ENCODE data around the gene ADCY4. TPM values are rescaled to one million over a fixed set of nuclear protein-coding genes. Genes with fewer than 3 reads are reported as not detected.

ADCY4 gene
- total and polyA plus RNA-seq, 10 of the 15 experiments (the other 5 are each of a cell fraction or from before 2014, with no cell fraction given) = 0.05 to 0.87 (median 0.21) TPM; not detected in 1

DNA sequence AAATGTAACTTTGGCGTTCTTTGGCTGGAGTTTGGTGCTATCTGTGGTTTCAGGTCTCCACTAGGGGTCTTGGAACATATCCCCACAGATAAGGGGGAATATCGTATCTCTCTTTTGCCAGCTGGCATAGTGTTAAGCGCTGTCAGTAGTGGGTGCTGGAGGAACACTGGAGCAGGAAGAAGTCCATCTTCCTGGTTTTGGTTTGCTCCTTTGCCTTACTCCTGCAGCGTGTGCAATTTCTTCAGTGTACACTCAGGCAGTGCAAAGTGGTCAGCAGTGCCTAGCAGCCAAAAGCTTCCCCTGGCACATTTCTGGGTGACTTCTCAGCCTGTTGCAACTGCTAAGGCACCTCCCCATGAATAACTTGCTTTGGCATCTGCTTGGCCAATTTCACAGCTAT lies 16.6 kb upstream of the ADCY4 start:
- intact Hi-C loops (cut with micrococcal nuclease; ENCODE audit: unreplicated experiment) = no loop called here
- FAIRE-seq (no peak), DNase-seq (ENCODE audit: low read depth, low spot score) (no peak), ATAC-seq (no peak; the same call in 2 of the 3 replicates)
- no peak for TF ChIP-seq MEF2B (IDR thresholded peaks at IDR 0.05; ENCODE audit: partially characterized antibody, poor library complexity, severe bottlenecking)
- TF ChIP-seq FOXM1 (IDR thresholded peaks at IDR 0.05; ENCODE audit: low read depth, low read length) = no peak
- TF ChIP-seq, protein P1, sequence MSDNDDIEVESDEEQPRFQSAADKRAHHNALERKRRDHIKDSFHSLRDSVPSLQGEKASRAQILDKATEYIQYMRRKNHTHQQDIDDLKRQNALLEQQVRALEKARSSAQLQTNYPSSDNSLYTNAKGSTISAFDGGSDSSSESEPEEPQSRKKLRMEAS (IDR thresholded peaks at IDR 0.05; ENCODE audit: low read depth, low read length) = no peak
- TF ChIP-seq, protein P2, sequence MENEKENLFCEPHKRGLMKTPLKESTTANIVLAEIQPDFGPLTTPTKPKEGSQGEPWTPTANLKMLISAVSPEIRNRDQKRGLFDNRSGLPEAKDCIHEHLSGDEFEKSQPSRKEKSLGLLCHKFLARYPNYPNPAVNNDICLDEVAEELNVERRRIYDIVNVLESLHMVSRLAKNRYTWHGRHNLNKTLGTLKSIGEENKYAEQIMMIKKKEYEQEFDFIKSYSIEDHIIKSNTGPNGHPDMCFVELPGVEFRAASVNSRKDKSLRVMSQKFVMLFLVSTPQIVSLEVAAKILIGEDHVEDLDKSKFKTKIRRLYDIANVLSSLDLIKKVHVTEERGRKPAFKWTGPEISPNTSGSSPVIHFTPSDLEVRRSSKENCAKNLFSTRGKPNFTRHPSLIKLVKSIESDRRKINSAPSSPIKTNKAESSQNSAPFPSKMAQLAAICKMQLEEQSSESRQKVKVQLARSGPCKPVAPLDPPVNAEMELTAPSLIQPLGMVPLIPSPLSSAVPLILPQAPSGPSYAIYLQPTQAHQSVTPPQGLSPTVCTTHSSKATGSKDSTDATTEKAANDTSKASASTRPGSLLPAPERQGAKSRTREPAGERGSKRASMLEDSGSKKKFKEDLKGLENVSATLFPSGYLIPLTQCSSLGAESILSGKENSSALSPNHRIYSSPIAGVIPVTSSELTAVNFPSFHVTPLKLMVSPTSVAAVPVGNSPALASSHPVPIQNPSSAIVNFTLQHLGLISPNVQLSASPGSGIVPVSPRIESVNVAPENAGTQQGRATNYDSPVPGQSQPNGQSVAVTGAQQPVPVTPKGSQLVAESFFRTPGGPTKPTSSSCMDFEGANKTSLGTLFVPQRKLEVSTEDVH (IDR thresholded peaks at IDR 0.05; ENCODE audit: low read depth, partially characterized antibody) = no peak
- TF ChIP-seq, protein P3, sequence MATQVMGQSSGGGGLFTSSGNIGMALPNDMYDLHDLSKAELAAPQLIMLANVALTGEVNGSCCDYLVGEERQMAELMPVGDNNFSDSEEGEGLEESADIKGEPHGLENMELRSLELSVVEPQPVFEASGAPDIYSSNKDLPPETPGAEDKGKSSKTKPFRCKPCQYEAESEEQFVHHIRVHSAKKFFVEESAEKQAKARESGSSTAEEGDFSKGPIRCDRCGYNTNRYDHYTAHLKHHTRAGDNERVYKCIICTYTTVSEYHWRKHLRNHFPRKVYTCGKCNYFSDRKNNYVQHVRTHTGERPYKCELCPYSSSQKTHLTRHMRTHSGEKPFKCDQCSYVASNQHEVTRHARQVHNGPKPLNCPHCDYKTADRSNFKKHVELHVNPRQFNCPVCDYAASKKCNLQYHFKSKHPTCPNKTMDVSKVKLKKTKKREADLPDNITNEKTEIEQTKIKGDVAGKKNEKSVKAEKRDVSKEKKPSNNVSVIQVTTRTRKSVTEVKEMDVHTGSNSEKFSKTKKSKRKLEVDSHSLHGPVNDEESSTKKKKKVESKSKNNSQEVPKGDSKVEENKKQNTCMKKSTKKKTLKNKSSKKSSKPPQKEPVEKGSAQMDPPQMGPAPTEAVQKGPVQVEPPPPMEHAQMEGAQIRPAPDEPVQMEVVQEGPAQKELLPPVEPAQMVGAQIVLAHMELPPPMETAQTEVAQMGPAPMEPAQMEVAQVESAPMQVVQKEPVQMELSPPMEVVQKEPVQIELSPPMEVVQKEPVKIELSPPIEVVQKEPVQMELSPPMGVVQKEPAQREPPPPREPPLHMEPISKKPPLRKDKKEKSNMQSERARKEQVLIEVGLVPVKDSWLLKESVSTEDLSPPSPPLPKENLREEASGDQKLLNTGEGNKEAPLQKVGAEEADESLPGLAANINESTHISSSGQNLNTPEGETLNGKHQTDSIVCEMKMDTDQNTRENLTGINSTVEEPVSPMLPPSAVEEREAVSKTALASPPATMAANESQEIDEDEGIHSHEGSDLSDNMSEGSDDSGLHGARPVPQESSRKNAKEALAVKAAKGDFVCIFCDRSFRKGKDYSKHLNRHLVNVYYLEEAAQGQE (IDR thresholded peaks at IDR 0.05; ENCODE audit: low read depth, low read length) = no peak
- TF ChIP-seq RBBP5 (conservative IDR thresholded peaks at IDR 0.05) = no peak
- TF ChIP-seq, protein P4, sequence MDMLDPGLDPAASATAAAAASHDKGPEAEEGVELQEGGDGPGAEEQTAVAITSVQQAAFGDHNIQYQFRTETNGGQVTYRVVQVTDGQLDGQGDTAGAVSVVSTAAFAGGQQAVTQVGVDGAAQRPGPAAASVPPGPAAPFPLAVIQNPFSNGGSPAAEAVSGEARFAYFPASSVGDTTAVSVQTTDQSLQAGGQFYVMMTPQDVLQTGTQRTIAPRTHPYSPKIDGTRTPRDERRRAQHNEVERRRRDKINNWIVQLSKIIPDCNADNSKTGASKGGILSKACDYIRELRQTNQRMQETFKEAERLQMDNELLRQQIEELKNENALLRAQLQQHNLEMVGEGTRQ (IDR thresholded peaks at IDR 0.05; ENCODE audit: borderline replicate concordance, low read depth, low read length) = no peak
- TF ChIP-seq RAD21 (IDR thresholded peaks at IDR 0.05; ENCODE audit: insufficient read depth, low read depth, low read length) = no peak
- H2AFZ ChIP-seq (ENCODE audit: control insufficient read depth, low read depth, low read length) = no peak overlapping the region
- no peaks in the 10 kb centered on the region for H4K20me1 ChIP-seq (ENCODE audit: control insufficient read depth, insufficient read depth)
- H3K9me3 ChIP-seq (replicated peaks; ENCODE audit: control insufficient read depth, insufficient read depth, low read length) = no peaks in the 10 kb centered on the region
- ChIA-PET CTCF (interaction anchor here (0.9 to 2.5 kb wide), 3 partner anchors 18 to 80 kb away, joined by 3 to 10 read pairs (median 5); no protein-coding TSS in a partner anchor), POLR2A (no interaction called here), SMC1A (ENCODE audit: uncharacterized antibody, unreplicated experiment) (interaction anchor here (0.6 to 1.7 kb wide), 4 partner anchors 11 to 80 kb away, joined by 3 read pairs; partner anchors contain the start of gene RIPK3), RAD21 (ENCODE audit: unreplicated experiment) (no interaction called here)
- peaks cover 1 to 4% of the 10 kb centered on the region in 2 experiments; a peak in 3 of 4 replicates for H3K27me3 ChIP-seq (replicated peaks in 1 of 2; ENCODE audit: control insufficient read depth in 2 of 2, insufficient read depth in 2 of 2, low read length in 1 of 2)
- H3K79me2 ChIP-seq (ENCODE audit: control insufficient read depth, insufficient read depth, low read length) = no peaks in the 10 kb centered on the region
- BruUV-seq (replicated peaks) = no TSS peak
- 23% methylated on average over 4 of the region's 4 CpGs for WGBS (ENCODE audit: insufficient coverage, insufficient replicate concordance, low lambda C conversion rate, missing lambda C conversion rate)
- no peak overlapping the region for H3K4me3 ChIP-seq
- H3K4me1 ChIP-seq (ENCODE audit: control insufficient read depth, insufficient read depth, low read length) = no peaks in the 10 kb centered on the region
- in situ Hi-C loops (cut with MboI) = no loop called here
- H3K36me3 ChIP-seq (ENCODE audit: control insufficient read depth in 2 of 2, insufficient read depth in 2 of 2, low read length in 1 of 2) = no peaks in the 10 kb centered on the region
- H3K27ac ChIP-seq (ENCODE audit: control insufficient read depth, insufficient read depth) = no peak overlapping the region
- no peak overlapping the region for H3K9ac ChIP-seq (ENCODE audit: control insufficient read depth, insufficient read depth, low read length)
- H3K4me2 ChIP-seq (ENCODE audit: control insufficient read depth, insufficient read depth) = no peak overlapping the region
